Measurements from ENCODE around the gene CREB3L4. TPM values are rescaled to one million over a fixed set of nuclear protein-coding genes. Genes with fewer than 3 reads are reported as not detected.

The CREB3L4 gene
- total and polyA plus RNA-seq, 2 of the 13 experiments (the other 11 are each of a cell fraction or from before 2014, with no cell fraction given), result 9.9 to 18.7 TPM

- no peak for TF ChIP-seq ARNT (IDR thresholded peaks at IDR 0.05)
- TF ChIP-seq ZNF747 (CRISPR knock-in tag; IDR thresholded peaks at IDR 0.05; ENCODE audit: borderline replicate concordance), result peak; percentile 66
- no peak for TF ChIP-seq PBX3 (CRISPR knock-in tag; IDR thresholded peaks at IDR 0.05; ENCODE audit: borderline replicate concordance)
- no peak for TF ChIP-seq ATF7 (IDR thresholded peaks at IDR 0.05)
- TF ChIP-seq ATF7 (CRISPR knock-in tag; IDR thresholded peaks at IDR 0.05), result 0 out of 2 replicates have a peak, but pooled peaks have one; percentile 2
- TF ChIP-seq CBX1 (IDR thresholded peaks at IDR 0.05; ENCODE audit: low read depth), result no peak
- TF ChIP-seq ZNF503 (CRISPR knock-in tag; IDR thresholded peaks at IDR 0.05), result no peak
- TF ChIP-seq GZF1 (CRISPR knock-in tag; IDR thresholded peaks at IDR 0.05), result no peak; the same call in 1 of the 2 replicates
- TF ChIP-seq RFX3 (CRISPR knock-in tag; IDR thresholded peaks at IDR 0.05), result no peak
- peak; percentile 95 for TF ChIP-seq ZNF143 (CRISPR knock-in tag; IDR thresholded peaks at IDR 0.05)
- TF ChIP-seq HMG20B (CRISPR knock-in tag; conservative IDR thresholded peaks at IDR 0.05), result no peak
- no peak for TF ChIP-seq MIER2 (CRISPR knock-in tag; IDR thresholded peaks at IDR 0.05)
- no peak; the same call in 1 of the 2 replicates for TF ChIP-seq ZNF713 (CRISPR knock-in tag; IDR thresholded peaks at IDR 0.05)
- TF ChIP-seq, protein P1, sequence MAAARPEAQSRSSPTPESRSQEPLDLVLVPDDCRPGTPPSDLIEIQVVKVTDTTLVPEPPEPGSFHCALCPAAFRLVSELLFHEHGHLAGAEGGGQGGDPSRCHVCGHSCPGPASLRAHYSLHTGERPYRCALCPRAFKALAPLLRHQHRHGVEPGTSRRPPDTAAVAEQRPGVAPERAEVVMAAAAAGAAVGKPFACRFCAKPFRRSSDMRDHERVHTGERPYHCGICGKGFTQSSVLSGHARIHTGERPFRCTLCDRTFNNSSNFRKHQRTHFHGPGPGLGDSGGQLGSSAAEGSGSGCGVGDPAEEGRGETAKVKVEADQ (CRISPR knock-in tag; IDR thresholded peaks at IDR 0.05; ENCODE audit: borderline replicate concordance), result no peak; the same call in 1 of the 2 replicates
- TF ChIP-seq CHD4 (IDR thresholded peaks at IDR 0.05; ENCODE audit: borderline replicate concordance, low read length), result no peak
- TF ChIP-seq ZBTB44 (CRISPR knock-in tag; IDR thresholded peaks at IDR 0.05), result peak; percentile 88; the same call in 1 of the 2 replicates
- no peak for TF ChIP-seq MBNL3 (CRISPR knock-in tag; conservative IDR thresholded peaks at IDR 0.05)
- no peak for TF ChIP-seq TBL1XR1 (IDR thresholded peaks at IDR 0.05; ENCODE audit: borderline replicate concordance, low read length, partially characterized antibody)
- TF ChIP-seq, protein P2, sequence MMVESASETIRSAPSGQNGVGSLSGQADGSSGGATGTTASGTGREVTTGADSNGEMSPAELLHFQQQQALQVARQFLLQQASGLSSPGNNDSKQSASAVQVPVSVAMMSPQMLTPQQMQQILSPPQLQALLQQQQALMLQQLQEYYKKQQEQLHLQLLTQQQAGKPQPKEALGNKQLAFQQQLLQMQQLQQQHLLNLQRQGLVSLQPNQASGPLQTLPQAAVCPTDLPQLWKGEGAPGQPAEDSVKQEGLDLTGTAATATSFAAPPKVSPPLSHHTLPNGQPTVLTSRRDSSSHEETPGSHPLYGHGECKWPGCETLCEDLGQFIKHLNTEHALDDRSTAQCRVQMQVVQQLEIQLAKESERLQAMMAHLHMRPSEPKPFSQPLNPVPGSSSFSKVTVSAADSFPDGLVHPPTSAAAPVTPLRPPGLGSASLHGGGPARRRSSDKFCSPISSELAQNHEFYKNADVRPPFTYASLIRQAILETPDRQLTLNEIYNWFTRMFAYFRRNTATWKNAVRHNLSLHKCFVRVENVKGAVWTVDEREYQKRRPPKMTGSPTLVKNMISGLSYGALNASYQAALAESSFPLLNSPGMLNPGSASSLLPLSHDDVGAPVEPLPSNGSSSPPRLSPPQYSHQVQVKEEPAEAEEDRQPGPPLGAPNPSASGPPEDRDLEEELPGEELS (CRISPR knock-in tag; IDR thresholded peaks at IDR 0.05), result peak; percentile 9
- TF ChIP-seq GTF2F1 (IDR thresholded peaks at IDR 0.05; ENCODE audit: low read length), result no peak
- TF ChIP-seq SIX4 (CRISPR knock-in tag; IDR thresholded peaks at IDR 0.05), result 0 out of 2 replicates have a peak, but pooled peaks have one; percentile 1
- TF ChIP-seq MXD4 (CRISPR knock-in tag; IDR thresholded peaks at IDR 0.05), result peak; percentile 16
Measured at GRCh38 chr1:153977250-153978240, 9.8 kb downstream of the CREB3L4 start, which contains the start of gene JTB (continued).

All from HepG2 (cell line).